Muscle layer of duodenum (tissue), 2 donors: ENCODE data around the gene LMTK3.

Experiments used
- H3K27ac ChIP-seq: one replicate; pipeline ENCODE4 v1.7.0; 2013; ENCODE audit warnings: mild to moderate bottlenecking, low read length
- H3K27me3 ChIP-seq: one replicate; pipeline ENCODE4 v1.7.0; 2013; ENCODE audit warnings: low read depth, mild to moderate bottlenecking, control low read depth, low read length
- H3K36me3 ChIP-seq, 2 donors: one replicate each; pipeline ENCODE4 v1.7.0; 2013; ENCODE audit warnings: low read length in 2 of 2, control low read depth in 1 of 2, mild to moderate bottlenecking in 1 of 2; ENCODE audit not compliant: insufficient read depth in 2 of 2, control insufficient read depth in 1 of 2
- H3K4me1 ChIP-seq, 2 donors: one replicate each; pipeline ENCODE4 v1.7.0; 2013; ENCODE audit warnings: low read length in 2 of 2, mild to moderate bottlenecking in 2 of 2, control low read depth in 1 of 2, moderate library complexity in 1 of 2; ENCODE audit not compliant: insufficient read depth in 2 of 2, control insufficient read depth in 1 of 2
- H3K4me3 ChIP-seq, 2 donors: one replicate each; pipeline ENCODE4 v1.7.0; 2013; ENCODE audit warnings: low read length in 2 of 2, low read depth in 1 of 2, mild to moderate bottlenecking in 1 of 2
- H3K9me3 ChIP-seq, 2 donors: one replicate each; pipeline ENCODE4 v1.7.0; 2013; ENCODE audit warnings: low read length in 2 of 2, control low read depth in 1 of 2, mild to moderate bottlenecking in 1 of 2; ENCODE audit not compliant: control insufficient read depth in 1 of 2
- donor health status: healthy.

The LMTK3 gene

GRCh38 chr19:48500830-48501493 lies 10.7 kb downstream of the LMTK3 start:
- H3K9me3 ChIP-seq, result no peaks in the 10 kb centered on the region
- peaks cover 7% of the 10 kb centered on the region for H3K27me3 ChIP-seq
- H3K36me3 ChIP-seq, result no peaks in the 10 kb centered on the region
- H3K4me3 ChIP-seq, result no peak overlapping the region
- H3K4me1 ChIP-seq, result peaks cover 0 to 37% of the 10 kb centered on the region in 2 donors
- no peak overlapping the region for H3K27ac ChIP-seq

GRCh38 chr19:48499316-48500090 lies 12.1 kb downstream of the LMTK3 start:
- H3K27me3 ChIP-seq, result peaks cover 7% of the 10 kb centered on the region
- peaks cover 2 to 39% of the 10 kb centered on the region in 2 donors for H3K4me1 ChIP-seq
- no peaks in the 10 kb centered on the region for H3K9me3 ChIP-seq
- H3K36me3 ChIP-seq, result no peaks in the 10 kb centered on the region
- H3K4me3 ChIP-seq, result peak overlapping the region in 1 of 2 donors; percentile 47
- H3K27ac ChIP-seq, result no peak overlapping the region

GRCh38 chr19:48498595-48499311 lies 12.9 kb downstream of the LMTK3 start:
- no peaks in the 10 kb centered on the region for H3K9me3 ChIP-seq
- H3K27me3 ChIP-seq, result peaks cover 7% of the 10 kb centered on the region
- no peak overlapping the region for H3K27ac ChIP-seq
- peak overlapping the region in 1 of 2 donors; percentile 47 for H3K4me3 ChIP-seq
- peaks cover 3 to 45% of the 10 kb centered on the region in 2 donors for H3K4me1 ChIP-seq
- H3K36me3 ChIP-seq, result no peaks in the 10 kb centered on the region

- H3K9me3 ChIP-seq, result no peaks in the 10 kb centered on the region
- peaks cover 3 to 45% of the 10 kb centered on the region in 2 donors for H3K4me1 ChIP-seq
- no peak overlapping the region for H3K27ac ChIP-seq
- no peaks in the 10 kb centered on the region for H3K36me3 ChIP-seq
- H3K27me3 ChIP-seq, result peaks cover 7% of the 10 kb centered on the region
- H3K4me3 ChIP-seq, result peak overlapping the region in 1 of 2 donors; percentile 42
Measured at GRCh38 chr19:48497728-48498594, 13.7 kb downstream of the LMTK3 start.

- peaks cover 7% of the 10 kb centered on the region for H3K27me3 ChIP-seq
- no peaks in the 10 kb centered on the region for H3K9me3 ChIP-seq
- no peak overlapping the region for H3K27ac ChIP-seq
- peak overlapping the region in 1 of 2 donors; percentile 42 for H3K4me3 ChIP-seq
- H3K4me1 ChIP-seq, result peaks cover 3 to 39% of the 10 kb centered on the region in 2 donors
- no peaks in the 10 kb centered on the region for H3K36me3 ChIP-seq
Measured at GRCh38 chr19:48496959-48497727, 14.5 kb downstream of the LMTK3 start.

- no peak overlapping the region for H3K4me3 ChIP-seq
- H3K36me3 ChIP-seq, result no peaks in the 10 kb centered on the region
- H3K9me3 ChIP-seq, result no peaks in the 10 kb centered on the region
- H3K4me1 ChIP-seq, result peaks cover 3 to 40% of the 10 kb centered on the region in 2 donors
- no peak overlapping the region for H3K27ac ChIP-seq
- peaks cover 12% of the 10 kb centered on the region for H3K27me3 ChIP-seq
Measured at GRCh38 chr19:48495396-48495795, 16.2 kb downstream of the LMTK3 start.

- Histone ChIP-seq H3K36me3 (no peaks in the 10 kb centered on the region), H3K4me3 (peak overlapping the region; percentile 46 to 50), H3K4me1 (peaks cover 3 to 34% of the 10 kb centered on the region in 2 donors), H3K9me3 (no peaks in the 10 kb centered on the region), H3K27me3 (peaks cover 12% of the 10 kb centered on the region), H3K27ac (no peak overlapping the region)
Measured at GRCh38 chr19:48493718-48494401, 17.8 kb downstream of the LMTK3 start.

- Histone ChIP-seq H3K4me1 (peaks cover 3 to 27% of the 10 kb centered on the region in 2 donors), H3K27ac (no peak overlapping the region)
Measured at GRCh38 chr19:48492925-48493717, 18.5 kb downstream of the LMTK3 start.

GRCh38 chr19:48491793-48492123 lies 19.9 kb downstream of the LMTK3 start:
- H3K4me3 ChIP-seq, result no peak overlapping the region

More at GRCh38 chr19:48492925-48493717, 18.5 kb downstream of the LMTK3 start:
- no peaks in the 10 kb centered on the region for H3K36me3 ChIP-seq
- H3K9me3 ChIP-seq, result no peaks in the 10 kb centered on the region
- H3K4me3 ChIP-seq, result no peak overlapping the region
- H3K27me3 ChIP-seq, result peaks cover 8% of the 10 kb centered on the region

More at GRCh38 chr19:48491793-48492123, 19.9 kb downstream of the LMTK3 start:
- Histone ChIP-seq H3K27me3 (peaks cover 5% of the 10 kb centered on the region), H3K4me1 (peaks cover 7 to 16% of the 10 kb centered on the region in 2 donors), H3K9me3 (no peaks in the 10 kb centered on the region), H3K36me3 (no peaks in the 10 kb centered on the region), H3K27ac (no peak overlapping the region)
